Ectodermal cell (in vitro differentiated cells): ENCODE results near the gene OR10X1. TPM values are rescaled to one million over a fixed set of nuclear protein-coding genes. Genes with fewer than 3 reads are reported as not detected.

Experiments
- H3K27ac ChIP-seq: 2 replicates; pipeline ENCODE4 v1.7.0; 2013; ENCODE audit warnings: mild to moderate bottlenecking, low read depth, low read length; ENCODE audit not compliant: insufficient read depth, poor library complexity, severe bottlenecking
- H3K27me3 ChIP-seq: 2 replicates; pipeline ENCODE4 v1.7.0; 2013; ENCODE audit warnings: mild to moderate bottlenecking, low read length; ENCODE audit not compliant: insufficient read depth, control insufficient read depth, poor library complexity, severe bottlenecking
- H3K36me3 ChIP-seq: one replicate; pipeline ENCODE4 v1.7.0; 2013; ENCODE audit warnings: low read length; ENCODE audit not compliant: control insufficient read depth, insufficient read depth
- H3K4me1 ChIP-seq: one replicate; pipeline ENCODE4 v1.7.0; 2013; ENCODE audit warnings: low read length; ENCODE audit not compliant: control insufficient read depth, insufficient read depth
- H3K4me3 ChIP-seq: 2 replicates; pipeline ENCODE4 v1.7.0; 2013; ENCODE audit warnings: low read depth, low read length, control low read depth; ENCODE audit not compliant: insufficient read depth
- H3K9me3 ChIP-seq: 2 replicates; pipeline ENCODE4 v1.7.0; 2013; ENCODE audit warnings: mild to moderate bottlenecking, low read length, moderate library complexity; ENCODE audit not compliant: control insufficient read depth
- WGBS, 2 experiments: methylation state at CpG; one replicate each; pipeline ENCODE4 v1.1.7; 2013; ENCODE audit warnings: missing lambda C conversion rate in 2 of 2; 5-methylcytosine and 5-hydroxymethylcytosine counted together
- polyA plus RNA-seq, 4 experiments: library from polyadenylated mRNA; stranded (reverse); fragments of 50-300 nt; gene quantifications; one replicate each; pipeline ENCODE4 v1.2.3, GENCODE V29; 2013

The OR10X1 gene, protein sequence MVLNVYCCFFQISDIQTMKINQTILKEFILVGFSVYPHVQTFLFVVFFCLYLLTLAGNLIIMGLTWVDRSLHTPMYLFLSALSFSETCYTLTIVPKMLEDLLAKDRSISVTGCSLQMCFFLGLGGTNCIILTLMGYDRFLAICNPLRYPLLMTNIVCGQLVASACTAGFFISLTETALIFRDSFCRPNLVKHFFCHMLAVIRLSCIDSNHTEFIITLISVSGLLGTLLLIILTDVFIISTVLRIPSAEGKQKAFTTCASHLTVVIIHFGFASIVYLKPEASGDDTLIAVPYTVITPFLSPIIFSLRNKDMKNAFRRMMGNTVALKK
- not detected for polyA plus RNA-seq (2013, experiment 1 of 4)
- not detected for polyA plus RNA-seq (2013, experiment 2 of 4)
- polyA plus RNA-seq (2013, experiment 3 of 4), result not detected
- polyA plus RNA-seq (2013, experiment 4 of 4), result not detected

GRCh38 chr1:158579733-158580132 lies at the start of gene OR10X1:
TSS of gene OR10X1 (minus strand) at chr1:158579899. CDS start at chr1:158579899, 0 bp downstream.
- Histone ChIP-seq H3K27me3 (no peaks in the 10 kb centered on the region), H3K4me1 (no peaks in the 10 kb centered on the region), H3K27ac (no peak within 1 kb of the TSS), H3K4me3 (no peak within 1 kb of the TSS), H3K9me3 (no peaks in the 10 kb centered on the region), H3K36me3 (no peaks in the 10 kb centered on the region)
- 100% methylated on average over 1 of the region's 1 CpG for WGBS, 2 experiments

- Histone ChIP-seq H3K36me3 (no peaks in the 10 kb centered on the region), H3K9me3 (no peaks in the 10 kb centered on the region), H3K4me1 (no peaks in the 10 kb centered on the region), H3K4me3 (no peak overlapping the region), H3K27ac (no peak overlapping the region), H3K27me3 (no peaks in the 10 kb centered on the region)
- WGBS, 2 experiments, result 90 to 92% methylated on average over 1 to 3 of the region's 3 CpGs
Measured at GRCh38 chr1:158613764-158614163, 34.1 kb upstream of the OR10X1 start.

DNA sequence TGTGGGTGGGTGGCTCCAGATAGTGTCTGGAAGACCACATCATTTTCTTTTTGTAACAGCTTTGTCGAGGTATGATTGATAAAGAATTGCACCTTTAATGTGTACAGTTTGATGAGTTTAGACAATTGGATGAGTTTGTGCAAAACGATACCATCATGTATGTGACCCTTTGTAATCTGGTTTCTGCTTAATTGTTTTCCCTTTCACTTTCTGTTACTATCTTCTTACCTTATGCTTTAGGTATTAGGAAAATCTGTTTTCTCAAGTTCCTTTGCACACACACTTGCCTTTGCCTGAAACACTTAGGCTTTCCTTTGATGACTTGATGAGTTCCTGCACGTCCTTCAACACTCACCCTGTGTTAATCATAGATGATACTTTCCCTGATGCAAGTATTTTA lies 32.2 kb upstream of the OR10X1 start:
- no peaks in the 10 kb centered on the region for H3K9me3 ChIP-seq
- H3K4me1 ChIP-seq, result no peaks in the 10 kb centered on the region
- H3K4me3 ChIP-seq, result no peak overlapping the region
- WGBS, 2 experiments, result 91 to 92% methylated on average over 2 to 3 of the region's 3 CpGs
- H3K27me3 ChIP-seq, result no peaks in the 10 kb centered on the region
- no peaks in the 10 kb centered on the region for H3K36me3 ChIP-seq
- H3K27ac ChIP-seq, result no peak overlapping the region

- Histone ChIP-seq H3K27me3 (no peaks in the 10 kb centered on the region), H3K4me3 (no peak overlapping the region), H3K36me3 (no peaks in the 10 kb centered on the region), H3K27ac (no peak overlapping the region), H3K4me1 (no peaks in the 10 kb centered on the region), H3K9me3 (no peaks in the 10 kb centered on the region)
- WGBS, 2 experiments, result 86 to 89% methylated on average over 1 of the region's 1 CpG
Measured at GRCh38 chr1:158607296-158607695, 27.6 kb upstream of the OR10X1 start.

DNA sequence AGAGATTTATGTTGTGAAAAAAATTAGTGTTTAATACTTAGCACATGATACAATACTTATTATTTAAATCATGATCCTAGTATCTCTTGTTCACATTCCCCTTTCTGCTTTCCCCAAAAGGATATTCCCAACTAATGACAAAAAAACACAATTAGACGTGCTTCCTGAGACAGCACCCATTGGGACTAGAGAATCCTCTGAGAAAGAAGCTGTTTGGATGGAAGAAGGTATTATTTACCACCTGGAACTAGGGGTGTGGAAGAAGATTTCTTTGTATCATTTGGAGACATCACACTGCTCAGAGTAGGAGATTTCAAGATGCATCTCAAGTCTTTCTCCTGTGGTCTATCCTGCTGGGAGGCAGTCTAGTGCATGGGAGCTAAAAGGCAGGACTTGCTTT lies 25.3 kb upstream of the OR10X1 start, which contains the start of gene OR10Z1:
OR10Z1 (plus strand) TSS at position 301 of the 400 bp plus-strand sequence. CDS start 1,171 bp downstream, outside the sequence.
- no peak within 1 kb of the TSS for H3K4me3 ChIP-seq
- H3K27me3 ChIP-seq, result no peaks in the 10 kb centered on the region
- no peak within 1 kb of the TSS for H3K27ac ChIP-seq
- 91 to 96% methylated on average over 1 of the region's 1 CpG for WGBS, 2 experiments
- H3K9me3 ChIP-seq, result no peaks in the 10 kb centered on the region
- H3K4me1 ChIP-seq, result no peaks in the 10 kb centered on the region
- no peaks in the 10 kb centered on the region for H3K36me3 ChIP-seq

DNA sequence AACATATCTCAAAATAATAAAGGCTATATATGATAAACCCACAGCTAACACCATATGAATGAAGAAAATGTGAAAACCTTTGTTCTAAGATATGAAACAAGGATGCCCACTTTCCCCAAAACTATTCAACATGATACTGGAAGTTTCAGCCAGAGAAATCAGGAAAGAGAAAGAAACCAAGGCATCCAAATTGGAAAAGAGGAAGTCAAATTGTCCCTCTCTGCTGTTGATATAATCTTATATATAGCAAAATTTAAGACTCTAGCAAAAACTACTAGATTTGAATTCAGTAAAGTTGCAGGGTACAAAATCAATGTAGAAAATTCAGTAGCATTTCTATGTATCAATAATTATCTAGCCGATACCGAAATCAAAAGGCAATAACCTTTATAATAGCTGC lies 21.0 kb upstream of the OR10X1 start:
- WGBS, 2 experiments, result 50% methylated on average over 2 of the region's 2 CpGs; no CpG with 5 or more reads in 1 of the 2 experiments
- H3K36me3 ChIP-seq, result no peaks in the 10 kb centered on the region
- no peaks in the 10 kb centered on the region for H3K4me1 ChIP-seq
- H3K9me3 ChIP-seq, result no peaks in the 10 kb centered on the region
- H3K27me3 ChIP-seq, result no peaks in the 10 kb centered on the region
- no peak overlapping the region for H3K4me3 ChIP-seq
- H3K27ac ChIP-seq, result no peak overlapping the region

DNA sequence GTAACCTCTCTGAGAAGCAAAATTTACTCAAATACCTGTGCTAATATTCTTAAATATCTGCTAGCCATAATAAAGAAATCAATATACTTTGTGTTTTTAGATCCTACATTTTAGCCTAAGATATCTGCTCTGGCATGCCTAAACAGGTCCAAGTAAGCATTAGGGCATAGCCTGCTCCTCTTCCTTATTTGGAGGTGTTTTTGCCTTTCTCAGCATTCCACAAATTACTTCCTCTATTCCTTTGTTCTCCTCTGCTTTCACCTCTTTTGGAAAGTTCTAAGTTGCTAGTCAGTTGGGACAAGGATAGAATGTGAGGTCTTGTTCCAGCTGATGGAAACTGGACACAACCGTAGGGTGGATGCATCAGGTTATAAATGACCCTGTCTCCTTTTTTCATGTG lies 7.2 kb upstream of the OR10X1 start:
- Histone ChIP-seq H3K4me3 (no peak overlapping the region), H3K36me3 (no peaks in the 10 kb centered on the region), H3K9me3 (no peaks in the 10 kb centered on the region), H3K4me1 (no peaks in the 10 kb centered on the region), H3K27me3 (no peaks in the 10 kb centered on the region), H3K27ac (no peak overlapping the region)
- 94 to 95% methylated on average over 1 of the region's 1 CpG for WGBS, 2 experiments

- Histone ChIP-seq H3K27me3 (no peaks in the 10 kb centered on the region), H3K27ac (no peak overlapping the region), H3K9me3 (no peaks in the 10 kb centered on the region), H3K4me1 (no peaks in the 10 kb centered on the region), H3K36me3 (no peaks in the 10 kb centered on the region), H3K4me3 (no peak overlapping the region)
- 81 to 92% methylated on average over 1 of the region's 4 CpGs for WGBS, 2 experiments
Measured at GRCh38 chr1:158583962-158584361, 4.3 kb upstream of the OR10X1 start.

- Histone ChIP-seq H3K27ac (no peak overlapping the region), H3K9me3 (no peaks in the 10 kb centered on the region), H3K27me3 (no peaks in the 10 kb centered on the region), H3K4me3 (no peak overlapping the region), H3K36me3 (no peaks in the 10 kb centered on the region), H3K4me1 (no peaks in the 10 kb centered on the region)
- 88 to 95% methylated on average over 2 to 3 of the region's 3 CpGs for WGBS, 2 experiments
Measured at GRCh38 chr1:158577561-158577960, 2.1 kb downstream of the OR10X1 start.

DNA sequence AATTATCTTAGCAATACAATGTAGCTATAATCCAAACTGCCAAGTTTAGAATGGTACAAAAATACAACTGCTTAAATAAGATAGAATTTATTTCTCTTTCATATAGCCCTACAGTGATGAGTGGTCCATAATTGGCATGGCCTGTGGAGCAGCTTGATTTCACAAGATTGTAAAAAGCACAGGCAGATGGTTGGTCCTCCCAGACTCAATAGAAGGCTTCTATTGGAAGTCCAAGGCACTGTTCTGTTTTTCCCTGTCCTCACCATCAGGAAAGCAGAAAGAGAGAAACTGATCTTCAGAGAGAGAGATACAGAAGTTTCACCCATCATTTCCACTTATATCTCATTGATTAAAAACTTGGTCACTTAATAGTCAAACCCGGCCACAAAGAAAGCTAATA lies 7.5 kb downstream of the OR10X1 start:
- no peaks in the 10 kb centered on the region for H3K36me3 ChIP-seq
- 91 to 100% methylated on average over 1 of the region's 1 CpG for WGBS, 2 experiments
- no peaks in the 10 kb centered on the region for H3K9me3 ChIP-seq
- no peaks in the 10 kb centered on the region for H3K4me1 ChIP-seq
- no peak overlapping the region for H3K4me3 ChIP-seq
- no peaks in the 10 kb centered on the region for H3K27me3 ChIP-seq
- H3K27ac ChIP-seq, result no peak overlapping the region
